K562 (cell line): Measurements from ENCODE around the gene CNRIP1. TPM values are rescaled to one million over a fixed set of nuclear protein-coding genes. Genes with fewer than 3 reads are reported as not detected.

Source experiments
- ATAC-seq: fragments of 200-7000 bp; cut with Tn5 transposase; 3 replicates; pipeline ENCODE4 v1.9.1; 2020; ENCODE audit warnings: moderate library complexity
- BruUV-seq: library from RNA; stranded (reverse); fragments of 400-500 nt; replicated peaks from 2 replicates; lab custom pipeline; 2021; lab: Mats Ljungman, UMichigan
- CTCF ChIA-PET: fragments of 300-600 bp; formaldehyde crosslinking; extraction: SDS; loops from one replicate; lab custom pipeline; 2021; ENCODE audit warnings: low intra/inter-chr PET ratio; lab: Yijun Ruan, JAX
- POLR2A ChIA-PET: fragments of 300-600, 350-650 bp; sonication (Branson Sonifier 250); formaldehyde crosslinking; extraction: SDS; loops from one replicate; lab custom pipeline; 2021; ENCODE audit warnings: antibody characterized with exemption, inconsistent platforms; lab: Yijun Ruan, JAX
- DNase-seq, 4 experiments: peaks; one replicate each; pipeline versions ENCODE4 v3.0.0 to v3.0.0-alpha.2; 2011 to 2018; ENCODE audit warnings: low spot score in 3 of 4, mixed read lengths in 3 of 4; ENCODE audit errors: extremely low read depth in 1 of 4
- FAIRE-seq: peaks from 2 replicates; lab custom pipeline; 2011; peaks lifted over from hg19 to GRCh38; lab: Jason Lieb, UNC
- H2AFZ ChIP-seq: 2 replicates; pipeline ENCODE4 v1.6.0; 2011; ENCODE audit warnings: low read depth, low read length, control low read depth, inconsistent platforms
- H3K27ac ChIP-seq: fragments of 200-600 bp; 3 replicates; pipeline ENCODE4 v1.8.0; 2011; ENCODE audit warnings: low read depth, mild to moderate bottlenecking, control low read depth, inconsistent platforms, low read length, moderate library complexity, mixed read lengths; ENCODE audit errors: extremely low read depth
- H3K27me3 ChIP-seq, 2 experiments: fragments of 300-600 bp in 1 of 2; 2 replicates in 1 of 2; 3 replicates in 1 of 2; pipeline versions ENCODE4 v1.6.0 to v1.8.0; 2011; ENCODE audit warnings: inconsistent platforms in 2 of 2, low read length in 2 of 2, mild to moderate bottlenecking in 1 of 2, mixed read lengths in 1 of 2, moderate library complexity in 1 of 2; ENCODE audit not compliant: control insufficient read depth in 2 of 2, insufficient read depth in 2 of 2
- H3K36me3 ChIP-seq: fragments of 300-600 bp; 3 replicates; pipeline ENCODE4 v1.8.0; 2011; ENCODE audit warnings: mild to moderate bottlenecking, low read length, inconsistent platforms; ENCODE audit not compliant: control insufficient read depth, insufficient read depth
- H3K4me1 ChIP-seq, 2 experiments: fragments of 200-600 bp in 1 of 2; replicated peaks in 1 of 2; 2 replicates in 1 of 2; 3 replicates in 1 of 2; pipeline versions ENCODE4 v1.5.1 to v1.8.0; 2011; ENCODE audit warnings: inconsistent platforms in 2 of 2, low read length in 2 of 2, mild to moderate bottlenecking in 1 of 2, mixed read lengths in 1 of 2, moderate library complexity in 1 of 2; ENCODE audit not compliant: control insufficient read depth in 2 of 2, insufficient read depth in 2 of 2
- H3K4me2 ChIP-seq: 2 replicates; pipeline ENCODE4 v1.6.1; 2011; ENCODE audit warnings: low read length, control low read depth, inconsistent platforms, mixed read lengths; ENCODE audit not compliant: insufficient read depth
- H3K4me3 ChIP-seq: fragments of 200-600 bp; sonication (generic), shearing (Covaris generic); 2 replicates; pipeline ENCODE4 v1.5.1; 2016; ENCODE audit warnings: control low read depth, inconsistent platforms
- H3K79me2 ChIP-seq: fragments of 200-600 bp; 3 replicates; pipeline ENCODE4 v1.8.0; 2011; ENCODE audit warnings: low read length, inconsistent platforms; ENCODE audit not compliant: control insufficient read depth, insufficient read depth
- H3K9ac ChIP-seq, 2 experiments: 2 replicates each; pipeline versions ENCODE4 v1.6.0 to v1.6.1; 2011; ENCODE audit warnings: low read depth in 2 of 2, low read length in 2 of 2, control low read depth in 1 of 2, inconsistent platforms in 1 of 2, mild to moderate bottlenecking in 1 of 2, mixed read lengths in 1 of 2; ENCODE audit not compliant: insufficient read depth in 1 of 2
- H3K9me1 ChIP-seq: one replicate; pipeline ENCODE4 v1.6.0; 2011; ENCODE audit warnings: inconsistent platforms, mild to moderate bottlenecking, low read length, moderate library complexity; ENCODE audit not compliant: control insufficient read depth, insufficient read depth
- H3K9me3 ChIP-seq: replicated peaks from 2 replicates; pipeline ENCODE4 v1.5.1; 2011; ENCODE audit warnings: low read depth, low read length, inconsistent platforms; ENCODE audit not compliant: control insufficient read depth, insufficient read depth
- H4K20me1 ChIP-seq: replicated peaks from 2 replicates; pipeline ENCODE4 v1.6.1; 2011; ENCODE audit warnings: low read length, inconsistent platforms, mixed read lengths; ENCODE audit not compliant: control insufficient read depth, insufficient read depth
- BRD4 ChIP-seq: fragments of 200-600 bp; sonication (generic); IDR thresholded peaks from 2 replicates; pipeline ENCODE4 v1.6.1; 2017; ENCODE audit warnings: inconsistent platforms
- FOS ChIP-seq: IDR thresholded peaks from 3 replicates; pipeline ENCODE4 v1.6.1; 2011; ENCODE audit not compliant: insufficient read length; ENCODE audit errors: extremely low read depth
- HOXB6 ChIP-seq: fragments of 250-450 bp; sonication (Bioruptor Pico); IDR thresholded peaks from 2 replicates; pipeline ENCODE4 v1.5.1; 2022; ENCODE audit warnings: mild to moderate bottlenecking, borderline replicate concordance
- MEIS2 ChIP-seq: fragments of 450-650 bp; IDR thresholded peaks from 2 replicates; pipeline ENCODE4 v1.6.1; 2014; ENCODE audit warnings: mild to moderate bottlenecking; ENCODE audit not compliant: partially characterized antibody
- SAFB ChIP-seq: fragments of 200-400 bp; formaldehyde crosslinking; IDR thresholded peaks from 2 replicates; pipeline ENCODE4 v1.6.1; 2017; ENCODE audit warnings: low read depth, low read length, borderline replicate concordance
- SPI1 ChIP-seq: IDR thresholded peaks from 2 replicates; pipeline ENCODE4 v1.6.1; 2011; ENCODE audit warnings: low read depth, low read length, control low read depth, borderline replicate concordance
- TRIM24 ChIP-seq, 2 experiments: fragments of 450-650 bp; IDR thresholded peaks; 2 replicates each; pipeline ENCODE4 v1.6.1; 2016
- ZNF324 ChIP-seq: fragments of 250-450 bp; sonication (Bioruptor Pico); IDR thresholded peaks from 2 replicates; pipeline ENCODE4 v1.4.0; 2020; ENCODE audit warnings: mild to moderate bottlenecking
- ZNF584 ChIP-seq: fragments of 200-800 bp; sonication (Bioruptor generic); IDR thresholded peaks from 2 replicates; pipeline ENCODE4 v1.6.1; 2016; ENCODE audit warnings: low read depth, mild to moderate bottlenecking, missing genetic modification characterization, missing compliant biosample characterization
- WGBS: fragments of 100-300 bp; shearing (Covaris generic); methylation state at CpG from one replicate; pipeline ENCODE4 v1.1.6; 2016; ENCODE audit warnings: low coverage, mixed read lengths; ENCODE audit not compliant: insufficient coverage; ENCODE audit errors: missing lambda C conversion rate; 5-methylcytosine and 5-hydroxymethylcytosine counted together
- in situ Hi-C: fragments of 300-500 bp; cut with MboI; formaldehyde crosslinking; loops from 4 replicates; pipeline ENCODE4 v1.15.0; 2018; ENCODE audit warnings: inconsistent platforms, mixed read lengths
- intact Hi-C: fragments of 100-400 bp; cut with micrococcal nuclease; formaldehyde crosslinking; loops from 2 replicates; pipeline ENCODE4 v1.14.2; 2022
- polyA plus RNA-seq, 8 experiments: library from polyadenylated mRNA; depleted of rRNA in 4 of 8; stranded (reverse) in 5 of 8; unstranded in 3 of 8; fragments of >200 nt; fragmentation: Nextera tagmentation in 2 of 8; fragmentation: Illumina TruSeq in 1 of 8; extraction: Ambion mirVana in 2 of 8; extraction: Trizol in 1 of 8; gene quantifications; 2 replicates each; pipeline versions ENCODE4 v1.2.1 to v1.2.3, GENCODE V29; 2011 to 2014; ENCODE audit warnings: inconsistent platforms in 1 of 8, missing spikeins in 1 of 8
- total RNA-seq, 7 experiments: library from RNA; depleted of rRNA in 6 of 7; stranded (reverse); fragments of >200 nt in 6 of 7; fragmentation: Illumina TruSeq in 2 of 7; extraction: Trizol in 2 of 7; gene quantifications; 2 replicates each; pipeline versions ENCODE4 v1.2.1 to v1.2.3, GENCODE V29; 2011 to 2021; ENCODE audit warnings: low replicate concordance in 1 of 7
- TF ChIP-seq, protein P1 (sequence below): fragments of 450-650 bp; IDR thresholded peaks from 2 replicates; pipeline ENCODE4 v1.6.1; 2016; ENCODE audit warnings: antibody characterized with exemption
- TF ChIP-seq, protein P2 (sequence below): fragments of 200-800 bp; sonication (Bioruptor generic); IDR thresholded peaks from 2 replicates; pipeline ENCODE4 v1.6.1; 2017; ENCODE audit warnings: missing genetic modification characterization, missing compliant biosample characterization
- TF ChIP-seq, protein P3 (sequence below): sonication (generic); formaldehyde crosslinking; IDR thresholded peaks from 2 replicates; pipeline ENCODE4 v1.8.1; 2023; ENCODE audit warnings: mild to moderate bottlenecking, missing genetic modification reagents

Gene CNRIP1
- total and polyA plus RNA-seq, 9 of the 15 experiments (the other 6 are each of a cell fraction or from before 2014, with no cell fraction given): 0.59 to 2.1 (median 1.5) TPM

DNA sequence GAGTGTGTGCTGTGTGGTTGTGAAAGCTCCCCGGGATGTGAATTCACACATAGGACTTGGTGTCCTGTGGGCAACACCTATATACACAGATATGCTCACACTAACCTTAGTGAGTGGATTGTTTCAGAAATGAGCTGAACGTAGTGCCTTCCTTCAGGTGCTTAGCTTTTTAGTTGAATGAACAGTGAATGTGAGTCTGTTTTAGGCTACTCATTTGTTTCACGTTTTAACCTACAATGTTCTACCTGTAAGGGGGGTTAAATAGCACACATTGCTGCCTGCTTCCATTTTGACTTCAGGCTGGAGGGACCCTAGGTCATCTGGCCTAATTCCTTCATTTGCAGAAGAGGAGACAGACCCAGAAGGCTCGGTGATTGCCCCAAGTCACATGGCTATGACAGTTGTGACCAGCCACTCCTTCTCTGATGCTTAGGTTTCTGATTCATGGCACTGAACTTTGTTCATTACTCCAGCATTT is 46.4 kb upstream of the CNRIP1 start (continued):
- TF ChIP-seq ZNF584 (CRISPR knock-in tag): no peak

DNA sequence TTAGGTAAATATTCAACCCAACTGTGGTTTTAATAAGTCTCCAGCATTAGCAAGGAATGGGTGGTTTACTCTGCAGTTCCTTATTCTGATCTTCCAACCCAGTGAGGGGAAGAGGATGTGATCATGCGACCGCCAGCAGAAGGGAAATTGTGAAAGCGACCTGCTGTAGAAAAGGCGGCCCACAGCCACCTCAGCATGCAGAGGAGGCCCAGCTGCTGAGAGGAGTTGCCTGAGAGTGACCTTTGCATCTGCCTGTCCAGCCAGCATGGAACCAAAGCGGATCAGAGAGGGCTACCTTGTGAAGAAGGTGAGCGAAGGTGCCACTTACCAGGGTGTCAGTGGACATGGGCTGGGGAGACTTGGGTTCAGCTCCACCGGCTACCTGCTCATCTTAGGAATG is 45.3 kb upstream of the CNRIP1 start, which contains the start of gene PLEK:
Gene PLEK, plus strand, starts transcription at position 196 of the 400 bp plus-strand sequence. Its CDS starts 70 bp downstream, at position 266.
- intact Hi-C loops (no loop called here), in situ Hi-C loops (no loop called here)
- H3K9ac ChIP-seq: no peak within 1 kb of the TSS
- no peaks in the 10 kb centered on the region for H4K20me1 ChIP-seq
- no TSS peak for BruUV-seq
- no peaks in the 10 kb centered on the region for H3K9me3 ChIP-seq
- DNase-seq: no peak
- TF ChIP-seq SPI1: peak; percentile 18; the same call in 1 of the 2 replicates
- TF ChIP-seq BRD4: no peak
- TF ChIP-seq, protein P1, sequence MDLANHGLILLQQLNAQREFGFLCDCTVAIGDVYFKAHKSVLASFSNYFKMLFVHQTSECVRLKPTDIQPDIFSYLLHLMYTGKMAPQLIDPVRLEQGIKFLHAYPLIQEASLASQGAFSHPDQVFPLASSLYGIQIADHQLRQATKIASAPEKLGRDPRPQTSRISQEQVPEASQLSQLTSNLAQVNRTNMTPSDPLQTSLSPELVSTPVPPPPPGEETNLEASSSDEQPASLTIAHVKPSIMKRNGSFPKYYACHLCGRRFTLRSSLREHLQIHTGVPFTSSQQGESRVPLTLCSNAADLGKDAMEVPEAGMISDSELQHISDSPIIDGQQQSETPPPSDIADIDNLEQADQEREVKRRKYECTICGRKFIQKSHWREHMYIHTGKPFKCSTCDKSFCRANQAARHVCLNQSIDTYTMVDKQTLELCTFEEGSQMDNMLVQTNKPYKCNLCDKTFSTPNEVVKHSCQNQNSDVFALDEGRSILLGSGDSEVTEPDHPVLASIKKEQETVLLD: no peak
- no peak for TF ChIP-seq ZNF324 (CRISPR knock-in tag)
- no peak for TF ChIP-seq SAFB
- TF ChIP-seq TRIM24 (IDR thresholded peaks at IDR 0.05): no peak
- TF ChIP-seq, protein P2, sequence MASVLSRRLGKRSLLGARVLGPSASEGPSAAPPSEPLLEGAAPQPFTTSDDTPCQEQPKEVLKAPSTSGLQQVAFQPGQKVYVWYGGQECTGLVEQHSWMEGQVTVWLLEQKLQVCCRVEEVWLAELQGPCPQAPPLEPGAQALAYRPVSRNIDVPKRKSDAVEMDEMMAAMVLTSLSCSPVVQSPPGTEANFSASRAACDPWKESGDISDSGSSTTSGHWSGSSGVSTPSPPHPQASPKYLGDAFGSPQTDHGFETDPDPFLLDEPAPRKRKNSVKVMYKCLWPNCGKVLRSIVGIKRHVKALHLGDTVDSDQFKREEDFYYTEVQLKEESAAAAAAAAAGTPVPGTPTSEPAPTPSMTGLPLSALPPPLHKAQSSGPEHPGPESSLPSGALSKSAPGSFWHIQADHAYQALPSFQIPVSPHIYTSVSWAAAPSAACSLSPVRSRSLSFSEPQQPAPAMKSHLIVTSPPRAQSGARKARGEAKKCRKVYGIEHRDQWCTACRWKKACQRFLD: no peak
- TF ChIP-seq MEIS2: no peak
- no peak for TF ChIP-seq FOS
- TF ChIP-seq HOXB6 (CRISPR knock-in tag): no peak
- TF ChIP-seq, protein P3, sequence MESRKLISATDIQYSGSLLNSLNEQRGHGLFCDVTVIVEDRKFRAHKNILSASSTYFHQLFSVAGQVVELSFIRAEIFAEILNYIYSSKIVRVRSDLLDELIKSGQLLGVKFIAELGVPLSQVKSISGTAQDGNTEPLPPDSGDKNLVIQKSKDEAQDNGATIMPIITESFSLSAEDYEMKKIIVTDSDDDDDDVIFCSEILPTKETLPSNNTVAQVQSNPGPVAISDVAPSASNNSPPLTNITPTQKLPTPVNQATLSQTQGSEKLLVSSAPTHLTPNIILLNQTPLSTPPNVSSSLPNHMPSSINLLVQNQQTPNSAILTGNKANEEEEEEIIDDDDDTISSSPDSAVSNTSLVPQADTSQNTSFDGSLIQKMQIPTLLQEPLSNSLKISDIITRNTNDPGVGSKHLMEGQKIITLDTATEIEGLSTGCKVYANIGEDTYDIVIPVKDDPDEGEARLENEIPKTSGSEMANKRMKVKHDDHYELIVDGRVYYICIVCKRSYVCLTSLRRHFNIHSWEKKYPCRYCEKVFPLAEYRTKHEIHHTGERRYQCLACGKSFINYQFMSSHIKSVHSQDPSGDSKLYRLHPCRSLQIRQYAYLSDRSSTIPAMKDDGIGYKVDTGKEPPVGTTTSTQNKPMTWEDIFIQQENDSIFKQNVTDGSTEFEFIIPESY: 0 out of 2 replicates have a peak, but pooled peaks have one; percentile 33
- H3K4me3 ChIP-seq: no peak within 1 kb of the TSS
- peaks cover 0 to 15% of the 10 kb centered on the region in 2 experiments; a peak in 1 of 5 replicates for H3K4me1 ChIP-seq
- no peak for ATAC-seq
- no peak for FAIRE-seq
- no peaks in the 10 kb centered on the region for H3K36me3 ChIP-seq
- H2AFZ ChIP-seq: peak within 1 kb of the TSS; percentile 63; the same call in 1 of the 2 replicates
- WGBS: 63% methylated on average over 7 of the region's 7 CpGs
- POLR2A ChIA-PET: no interaction called here
- H3K79me2 ChIP-seq: no peaks in the 10 kb centered on the region
- H3K9me1 ChIP-seq: no peaks in the 10 kb centered on the region
- CTCF ChIA-PET: no interaction called here
- no peak within 1 kb of the TSS for H3K4me2 ChIP-seq
- no peak within 1 kb of the TSS for H3K27ac ChIP-seq
- no peaks in the 10 kb centered on the region for H3K27me3 ChIP-seq
